Thyroid gland (tissue), 4 donors: Measurements from ENCODE around the gene PIANP. TPM values are rescaled to one million over a fixed set of nuclear protein-coding genes. Genes with fewer than 3 reads are reported as not detected.

Source experiments
- DNase-seq, 2 donors: peaks; one replicate each; pipeline ENCODE4 v3.0.0-alpha.2; 2019
- H3K27ac ChIP-seq, 3 donors: fragments of 200-600 bp; sonication (generic); 1 replicate in 2 of 3; 2 replicates in 1 of 3; pipeline ENCODE4 v1.5.1; 2016 to 2019; ENCODE audit warnings: mild to moderate bottlenecking in 1 of 3, moderate library complexity in 1 of 3
- H3K27me3 ChIP-seq: fragments of 200-600 bp; sonication (generic); one replicate; pipeline ENCODE4 v1.5.1; 2019
- H3K36me3 ChIP-seq, 2 donors: fragments of 200-600 bp; sonication (generic); one replicate each; pipeline ENCODE4 v1.5.1; 2016 to 2019
- H3K4me1 ChIP-seq, 2 donors: fragments of 200-600 bp; sonication (generic); one replicate each; pipeline ENCODE4 v1.5.1; 2017 to 2019
- H3K4me3 ChIP-seq, 3 donors: fragments of 200-600 bp; sonication (generic); replicated peaks in 1 of 3; 1 replicate in 2 of 3; 2 replicates in 1 of 3; pipeline ENCODE4 v1.5.1; 2016; ENCODE audit warnings: mild to moderate bottlenecking in 1 of 3
- H3K9me3 ChIP-seq: fragments of 200-600 bp; sonication (generic); one replicate; pipeline ENCODE4 v1.5.1; 2017
- POLR2A ChIP-seq, 2 donors: fragments of 450-650 bp; IDR thresholded peaks; one replicate each; pipeline ENCODE4 v1.6.1; 2017; ENCODE audit warnings: antibody characterized with exemption in 2 of 2, mild to moderate bottlenecking in 2 of 2, moderate library complexity in 1 of 2
- WGBS, 2 donors: methylation state at CpG; one replicate each; pipeline ENCODE4 v1.1.5; 2017; 5-methylcytosine and 5-hydroxymethylcytosine counted together
- intact Hi-C: fragments of 100-400 bp; cut with DNase I; formaldehyde crosslinking; loops from one replicate; pipeline ENCODE4 v1.15.1; 2023
- total RNA-seq, 4 donors: library from RNA; depleted of rRNA; stranded (reverse); fragments of >200 nt; gene quantifications; one replicate each; pipeline ENCODE4 v1.2.3, GENCODE V29; 2016
- TF ChIP-seq, protein P1 (sequence below), 6 experiments: fragments of 200-600 bp in 3 of 6; fragments of 450-650 bp in 3 of 6; sonication (generic) in 3 of 6; IDR thresholded peaks; one replicate each; pipeline ENCODE4 v1.5.1; 2016 to 2019; ENCODE audit warnings: antibody characterized with exemption in 6 of 6, mild to moderate bottlenecking in 2 of 6, inconsistent platforms in 1 of 6, moderate library complexity in 1 of 6

PIANP gene
- total RNA-seq, 4 donors from 2014 or later = 0.11 to 0.39 TPM; not detected in 2

- no peak for DNase-seq
- H3K27me3 ChIP-seq = no peaks in the 10 kb centered on the region
- intact Hi-C loops = loop anchor here (5.0 kb wide), 1 partner anchor 52 kb away; no protein-coding TSS in a partner anchor
- H3K36me3 ChIP-seq = peaks cover 40 to 43% of the 10 kb centered on the region in 2 donors
- peaks cover 0 to 2% of the 10 kb centered on the region in 2 donors for H3K4me1 ChIP-seq
- WGBS, 2 donors = 94 to 95% methylated on average over 8 of the region's 8 CpGs
- no peaks in the 10 kb centered on the region for H3K9me3 ChIP-seq
- no peak overlapping the region for H3K4me3 ChIP-seq
- no peak overlapping the region for H3K27ac ChIP-seq
- TF ChIP-seq, protein P1, sequence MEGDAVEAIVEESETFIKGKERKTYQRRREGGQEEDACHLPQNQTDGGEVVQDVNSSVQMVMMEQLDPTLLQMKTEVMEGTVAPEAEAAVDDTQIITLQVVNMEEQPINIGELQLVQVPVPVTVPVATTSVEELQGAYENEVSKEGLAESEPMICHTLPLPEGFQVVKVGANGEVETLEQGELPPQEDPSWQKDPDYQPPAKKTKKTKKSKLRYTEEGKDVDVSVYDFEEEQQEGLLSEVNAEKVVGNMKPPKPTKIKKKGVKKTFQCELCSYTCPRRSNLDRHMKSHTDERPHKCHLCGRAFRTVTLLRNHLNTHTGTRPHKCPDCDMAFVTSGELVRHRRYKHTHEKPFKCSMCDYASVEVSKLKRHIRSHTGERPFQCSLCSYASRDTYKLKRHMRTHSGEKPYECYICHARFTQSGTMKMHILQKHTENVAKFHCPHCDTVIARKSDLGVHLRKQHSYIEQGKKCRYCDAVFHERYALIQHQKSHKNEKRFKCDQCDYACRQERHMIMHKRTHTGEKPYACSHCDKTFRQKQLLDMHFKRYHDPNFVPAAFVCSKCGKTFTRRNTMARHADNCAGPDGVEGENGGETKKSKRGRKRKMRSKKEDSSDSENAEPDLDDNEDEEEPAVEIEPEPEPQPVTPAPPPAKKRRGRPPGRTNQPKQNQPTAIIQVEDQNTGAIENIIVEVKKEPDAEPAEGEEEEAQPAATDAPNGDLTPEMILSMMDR (IDR thresholded peaks at IDR 0.05) = no peak
- no peak for TF ChIP-seq POLR2A (IDR thresholded peaks at IDR 0.05)
Measured at GRCh38 chr12:6730169-6730568, 29.6 kb upstream of the PIANP start.

DNA sequence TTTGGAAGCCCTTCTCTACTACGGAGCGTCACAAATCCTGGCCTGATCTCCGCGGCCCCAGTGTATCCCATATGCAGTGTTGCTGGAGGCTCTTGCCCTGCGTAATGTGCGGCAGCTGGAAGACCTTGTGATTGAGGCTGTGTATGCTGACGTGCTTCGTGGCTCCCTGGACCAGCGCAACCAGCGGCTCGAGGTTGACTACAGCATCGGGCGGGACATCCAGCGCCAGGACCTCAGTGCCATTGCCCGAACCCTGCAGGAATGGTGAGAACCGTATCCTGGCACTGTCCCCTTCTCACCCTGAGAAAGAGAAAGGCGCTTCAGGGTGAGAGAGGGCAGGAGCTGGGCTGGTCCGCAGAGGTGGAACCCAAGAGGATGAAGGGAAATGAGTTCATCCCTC, 28.6 kb upstream of the PIANP start:
- DNase-seq = no peak
- H3K4me3 ChIP-seq = no peak overlapping the region
- H3K27me3 ChIP-seq = no peaks in the 10 kb centered on the region
- TF ChIP-seq, protein P1 (IDR thresholded peaks at IDR 0.05) = no peak
- TF ChIP-seq POLR2A (IDR thresholded peaks at IDR 0.05) = no peak
- H3K9me3 ChIP-seq = no peaks in the 10 kb centered on the region
- WGBS, 2 donors = 93% methylated on average over 18 of the region's 18 CpGs
- H3K4me1 ChIP-seq = peaks cover 4 to 11% of the 10 kb centered on the region in 2 donors
- H3K36me3 ChIP-seq = peaks cover 40 to 43% of the 10 kb centered on the region in 2 donors
- intact Hi-C loops = loop anchor here (5.0 to 10.0 kb wide), 2 partner anchors 37 to 64 kb away; partner anchors contain the start of gene ING4
- H3K27ac ChIP-seq = no peak overlapping the region

DNA sequence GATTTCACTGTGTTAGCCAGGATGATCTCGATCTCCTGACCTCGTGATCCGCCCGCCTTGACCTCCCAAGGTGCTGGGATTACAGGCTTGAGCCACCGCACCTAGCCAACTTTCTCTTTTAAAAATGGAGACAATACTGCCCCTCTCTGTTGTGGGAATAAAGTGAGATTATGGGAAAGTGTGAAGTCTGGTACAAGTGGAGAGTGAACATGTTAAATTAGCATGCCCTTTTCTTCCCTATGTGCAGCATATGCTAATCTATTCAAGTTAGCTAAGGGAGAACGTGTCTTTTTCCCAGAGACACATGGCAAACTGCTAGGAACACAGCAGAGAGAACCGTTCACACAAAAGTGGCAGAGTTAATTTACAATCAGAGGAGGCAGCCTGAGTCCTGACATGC, 24.7 kb upstream of the PIANP start:
- TF ChIP-seq, protein P1 (IDR thresholded peaks at IDR 0.05) = no peak
- no peak for TF ChIP-seq POLR2A (IDR thresholded peaks at IDR 0.05)
- Histone ChIP-seq H3K36me3 (peaks cover 25 to 26% of the 10 kb centered on the region in 2 donors), H3K27ac (no peak overlapping the region), H3K4me1 (peaks cover 4 to 11% of the 10 kb centered on the region in 2 donors), H3K9me3 (no peaks in the 10 kb centered on the region), H3K27me3 (no peaks in the 10 kb centered on the region), H3K4me3 (no peak overlapping the region)
- 94 to 97% methylated on average over 7 of the region's 7 CpGs for WGBS, 2 donors
- intact Hi-C loops = loop anchor here (5.0 to 10.0 kb wide), 2 partner anchors 33 to 61 kb away; partner anchors contain the start of gene ING4
- DNase-seq = no peak

DNA sequence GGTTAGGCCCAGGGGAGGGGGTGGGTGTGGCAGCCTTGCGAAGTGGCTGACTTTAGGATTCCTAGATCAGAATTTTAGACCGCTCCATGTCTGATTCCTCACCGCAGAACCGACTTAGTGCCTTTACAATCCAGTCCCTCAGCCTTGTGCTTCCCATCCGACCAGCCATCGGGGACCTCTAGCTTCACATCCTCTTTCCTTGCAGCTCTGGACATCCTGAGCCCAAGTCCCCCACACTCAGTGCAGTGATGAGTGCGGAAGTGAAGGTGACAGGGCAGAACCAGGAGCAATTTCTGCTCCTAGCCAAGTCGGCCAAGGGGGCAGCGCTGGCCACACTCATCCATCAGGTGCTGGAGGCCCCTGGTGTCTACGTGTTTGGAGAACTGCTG, 23.8 kb upstream of the PIANP start:
- H3K9me3 ChIP-seq = no peaks in the 10 kb centered on the region

More for the DNA sequence above, 23.8 kb upstream of the PIANP start:
- intact Hi-C loops = loop anchor here (10.0 kb wide), 1 partner anchor 60 kb away; the partner anchor contains the start of gene ING4
- peaks cover 4 to 11% of the 10 kb centered on the region in 2 donors for H3K4me1 ChIP-seq
- H3K4me3 ChIP-seq = peak overlapping the region; percentile 29 to 47 (median 37)
- H3K27me3 ChIP-seq = no peaks in the 10 kb centered on the region
- TF ChIP-seq POLR2A (IDR thresholded peaks at IDR 0.05) = no peak
- TF ChIP-seq, protein P1 (IDR thresholded peaks at IDR 0.05) = no peak
- WGBS, 2 donors = 8 to 10% methylated on average over 9 to 10 of the region's 10 CpGs
- H3K36me3 ChIP-seq = peaks cover 15 to 17% of the 10 kb centered on the region in 2 donors
- peak; percentile 19 to 26 for DNase-seq
- H3K27ac ChIP-seq = peak overlapping the region; percentile 51 to 69 (median 66)
